H1 (cell line): ENCODE results near the gene CERS3. TPM values are rescaled to one million over a fixed set of nuclear protein-coding genes. Genes with fewer than 3 reads are reported as not detected.

Experiments
- CTCF ChIA-PET: fragments of 300-600 bp; sonication (Branson Sonifier 250); formaldehyde crosslinking; loops from one replicate; lab custom pipeline; 2021; ENCODE audit not compliant: partially characterized antibody; lab: Charles Lee
- POLR2A ChIA-PET: fragments of 300-600 bp; sonication (Branson Sonifier 250); formaldehyde crosslinking; loops from one replicate; lab custom pipeline; 2021; ENCODE audit warnings: inconsistent platforms; ENCODE audit not compliant: partially characterized antibody; lab: Charles Lee
- DNase-seq, 2 experiments: peaks; one replicate each; pipeline versions ENCODE4 v3.0.0 to v3.0.0-alpha.2; 2010 to 2022; ENCODE audit warnings: low spot score in 2 of 2, low read depth in 1 of 2, mixed read lengths in 1 of 2
- FAIRE-seq: peaks from 2 replicates; lab custom pipeline; 2011; peaks lifted over from hg19 to GRCh38; lab: Jason Lieb, UNC
- H2AFZ ChIP-seq: 2 replicates; pipeline ENCODE4 v1.8.1; 2012; ENCODE audit warnings: low read length, inconsistent platforms
- H2AK5ac ChIP-seq: 2 replicates; pipeline ENCODE4 v1.6.1; 2013; ENCODE audit warnings: low read depth, low read length
- H2BK120ac ChIP-seq: replicated peaks from 2 replicates; pipeline ENCODE3; 2013; ENCODE audit warnings: low read depth, low read length, inconsistent platforms
- H2BK12ac ChIP-seq: 2 replicates; pipeline ENCODE4 v1.6.1; 2013; ENCODE audit warnings: low read depth, low read length
- H2BK15ac ChIP-seq: 2 replicates; pipeline ENCODE4 v1.6.1; 2013; ENCODE audit warnings: low read length
- H2BK20ac ChIP-seq: 2 replicates; pipeline ENCODE4 v1.6.1; 2013; ENCODE audit warnings: low read length
- H2BK5ac ChIP-seq: 2 replicates; pipeline ENCODE4 v1.6.1; 2013; ENCODE audit warnings: low read depth, low read length
- H3K14ac ChIP-seq: 2 replicates; pipeline ENCODE4 v1.6.1; 2013; ENCODE audit warnings: inconsistent platforms; ENCODE audit not compliant: insufficient read length
- H3K18ac ChIP-seq: 2 replicates; pipeline ENCODE4 v1.6.1; 2013; ENCODE audit warnings: low read length; ENCODE audit errors: extremely low read depth
- H3K23ac ChIP-seq: 2 replicates; pipeline ENCODE4 v1.6.1; 2013; ENCODE audit warnings: inconsistent platforms; ENCODE audit not compliant: insufficient read length
- H3K23me2 ChIP-seq: 2 replicates; pipeline ENCODE4 v1.6.1; 2013; ENCODE audit warnings: low read depth, low read length
- H3K27ac ChIP-seq: 2 replicates; pipeline ENCODE4 v1.6.1; 2011; ENCODE audit warnings: low read depth, low read length, inconsistent platforms
- H3K27me3 ChIP-seq, 4 experiments: replicated peaks in 1 of 4; 1 replicate in 1 of 4; 2 replicates in 3 of 4; pipeline versions ENCODE4 v1.6.1 to v1.8.1; 2011 to 2013; ENCODE audit warnings: low read length in 3 of 4, mild to moderate bottlenecking in 3 of 4, inconsistent platforms in 2 of 4, mixed read lengths in 2 of 4, moderate library complexity in 1 of 4; ENCODE audit not compliant: control insufficient read depth in 3 of 4, insufficient read depth in 3 of 4; ENCODE audit errors: extremely low read depth in 1 of 4
- H3K36me3 ChIP-seq, 4 experiments: 2 replicates each; pipeline versions ENCODE4 v1.6.1 to v1.8.1; 2011 to 2013; ENCODE audit warnings: mild to moderate bottlenecking in 4 of 4, low read length in 3 of 4, moderate library complexity in 2 of 4, control low read depth in 1 of 4, inconsistent platforms in 1 of 4; ENCODE audit not compliant: insufficient read depth in 4 of 4, control insufficient read depth in 2 of 4
- H3K4ac ChIP-seq: replicated peaks from 2 replicates; pipeline ENCODE3; 2013; ENCODE audit warnings: low read length, low read depth, mixed read lengths, inconsistent platforms; ENCODE audit not compliant: insufficient read length
- H3K4me1 ChIP-seq, 4 experiments: replicated peaks in 1 of 4; 1 replicate in 1 of 4; 2 replicates in 3 of 4; pipeline versions ENCODE4 v1.6.1 to v1.8.1; 2011 to 2013; ENCODE audit warnings: low read length in 3 of 4, inconsistent platforms in 2 of 4, mixed read lengths in 1 of 4; ENCODE audit not compliant: insufficient read depth in 4 of 4, control insufficient read depth in 3 of 4
- H3K4me2 ChIP-seq, 2 experiments: 2 replicates each; pipeline versions ENCODE4 v1.6.1 to v1.8.1; 2011 to 2013; ENCODE audit warnings: low read depth in 2 of 2, low read length in 2 of 2, control low read depth in 1 of 2, inconsistent platforms in 1 of 2, mild to moderate bottlenecking in 1 of 2; ENCODE audit not compliant: insufficient read depth in 1 of 2
- H3K4me3 ChIP-seq, 4 experiments: fragments of 200-600, 300-600 bp in 1 of 4; sonication (generic), shearing (Covaris generic), sonication (Bioruptor Twin) in 1 of 4; 2 replicates each; pipeline versions ENCODE4 v1.5.1 to v1.8.1; 2011 to 2016; ENCODE audit warnings: low read length in 4 of 4, low read depth in 3 of 4, control low read depth in 2 of 4, inconsistent platforms in 2 of 4, mild to moderate bottlenecking in 2 of 4, mixed read lengths in 1 of 4, moderate library complexity in 1 of 4; ENCODE audit not compliant: insufficient read depth in 2 of 4; ENCODE audit errors: extremely low read depth in 1 of 4
- H3K56ac ChIP-seq: replicated peaks from 2 replicates; pipeline ENCODE3; 2013; ENCODE audit warnings: low read depth, mild to moderate bottlenecking, mixed read lengths, low read length, inconsistent platforms; ENCODE audit not compliant: insufficient read length
- H3K79me1 ChIP-seq: 2 replicates; pipeline ENCODE4 v1.6.1; 2013; ENCODE audit warnings: low read depth, low read length, control low read depth
- H3K79me2 ChIP-seq, 2 experiments: 2 replicates each; pipeline versions ENCODE4 v1.6.1 to v1.8.1; 2012 to 2013; ENCODE audit warnings: low read length in 2 of 2, mild to moderate bottlenecking in 2 of 2, inconsistent platforms in 1 of 2; ENCODE audit not compliant: insufficient read depth in 2 of 2, control insufficient read depth in 1 of 2
- H3K9ac ChIP-seq, 4 experiments: replicated peaks in 1 of 4; 1 replicate in 1 of 4; 2 replicates in 3 of 4; pipeline versions ENCODE4 v1.6.1 to v1.8.1; 2011 to 2013; ENCODE audit warnings: low read depth in 3 of 4, low read length in 3 of 4, control low read depth in 2 of 4, mild to moderate bottlenecking in 2 of 4, moderate library complexity in 2 of 4, inconsistent platforms in 1 of 4; ENCODE audit errors: extremely low read depth in 1 of 4
- H3K9me3 ChIP-seq, 2 experiments: 2 replicates each; pipeline versions ENCODE4 v1.6.1 to v1.8.1; 2012 to 2013; ENCODE audit warnings: mild to moderate bottlenecking in 2 of 2, moderate library complexity in 2 of 2, control low read depth in 1 of 2, inconsistent platforms in 1 of 2, low read depth in 1 of 2, low read length in 1 of 2, mixed read lengths in 1 of 2; ENCODE audit not compliant: insufficient read depth in 2 of 2
- H4K20me1 ChIP-seq, 2 experiments: replicated peaks in 1 of 2; 2 replicates each; pipeline versions ENCODE3 to v1.8.1; 2011 to 2013; ENCODE audit warnings: inconsistent platforms in 2 of 2, low read length in 2 of 2, mild to moderate bottlenecking in 1 of 2; ENCODE audit not compliant: insufficient read depth in 2 of 2, control insufficient read depth in 1 of 2
- H4K5ac ChIP-seq: 2 replicates; pipeline ENCODE4 v1.6.1; 2013; ENCODE audit warnings: low read length, low read depth, mixed read lengths, inconsistent platforms; ENCODE audit not compliant: insufficient read length
- H4K8ac ChIP-seq: 2 replicates; pipeline ENCODE4 v1.8.0; 2013; ENCODE audit warnings: mild to moderate bottlenecking, moderate library complexity, low read length, inconsistent platforms; ENCODE audit not compliant: insufficient read depth; ENCODE audit errors: extremely low read depth
- H4K91ac ChIP-seq: replicated peaks from 2 replicates; pipeline ENCODE3; 2013; ENCODE audit warnings: low read length, mixed read lengths, inconsistent platforms; ENCODE audit not compliant: insufficient read length
- ATF2 ChIP-seq: IDR thresholded peaks from 2 replicates; pipeline ENCODE4 v1.6.1; 2012; ENCODE audit warnings: low read length, inconsistent platforms
- FOSL1 ChIP-seq: IDR thresholded peaks from 2 replicates; pipeline ENCODE4 v1.6.1; 2011; ENCODE audit warnings: mild to moderate bottlenecking, low read depth, low read length, moderate library complexity; ENCODE audit not compliant: insufficient read depth
- RXRA ChIP-seq: IDR thresholded peaks from 2 replicates; pipeline ENCODE4 v1.6.1; 2011; ENCODE audit warnings: low read depth, mild to moderate bottlenecking, low read length, moderate library complexity; ENCODE audit not compliant: insufficient read depth
- TEAD4 ChIP-seq: IDR thresholded peaks from 2 replicates; pipeline ENCODE4 v1.6.1; 2012; ENCODE audit warnings: low read depth, low read length, inconsistent platforms, mixed read lengths
- WGBS, 2 experiments: shearing (Covaris generic) in 1 of 2; methylation state at CpG; one replicate each; pipeline versions ENCODE4 v1.1.6 to v1.1.7; 2013 to 2015; ENCODE audit warnings: low lambda C conversion rate in 2 of 2, mixed read lengths in 2 of 2, inconsistent platforms in 1 of 2, low coverage in 1 of 2, missing lambda C conversion rate in 1 of 2; ENCODE audit not compliant: insufficient replicate concordance in 2 of 2, insufficient coverage in 1 of 2, insufficient read length in 1 of 2; ENCODE audit errors: extremely low coverage in 1 of 2, missing lambda C conversion rate in 1 of 2; 5-methylcytosine and 5-hydroxymethylcytosine counted together
- polyA plus RNA-seq, 7 experiments: library from polyadenylated mRNA; depleted of rRNA in 3 of 7; stranded (reverse) in 5 of 7; unstranded in 2 of 7; fragments of >200 nt in 5 of 7; fragments of 200-250 nt in 2 of 7; gene quantifications; 1 replicate in 5 of 7; 2 replicates in 1 of 7; 4 replicates in 1 of 7; pipeline versions ENCODE4 v1.2.1 to v1.2.3, GENCODE V29; 2011 to 2013; ENCODE audit warnings: missing spikeins in 2 of 7, mixed read lengths in 2 of 7
- total RNA-seq: library from RNA; stranded (reverse); fragmentation: NEBNext Ultra II Directional; extraction: Animal tissue kit (Norgen Biotek cat#: 25700); gene quantifications from 2 replicates; pipeline ENCODE4 v1.2.1, GENCODE V29; 2021

Gene CERS3
- total and polyA plus RNA-seq, 2 of the 8 experiments (the other 6 are each of a cell fraction or from before 2014, with no cell fraction given), result 0.62 TPM; not detected in 1

DNA sequence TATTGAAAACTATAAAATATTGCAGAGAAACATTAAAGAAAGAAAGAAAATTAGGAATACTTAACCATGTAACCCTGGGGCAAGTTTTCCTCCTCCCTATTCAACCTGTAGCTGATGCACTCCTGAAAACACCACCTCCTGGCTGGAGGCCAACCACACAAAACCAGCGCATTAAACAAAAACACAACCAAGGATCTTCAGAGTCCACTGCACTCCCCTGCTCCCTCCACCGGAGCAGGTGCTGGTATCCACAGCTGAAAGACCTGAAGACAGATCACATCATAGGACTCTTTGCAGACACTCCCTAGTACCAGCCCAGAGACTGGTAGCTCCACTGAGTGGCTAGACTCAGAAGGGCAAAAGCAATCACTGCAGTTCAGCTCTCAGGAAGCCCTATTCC is 173.4 kb downstream of the CERS3 start:
- H2AFZ ChIP-seq, result no peak overlapping the region
- H2BK5ac ChIP-seq, result no peak overlapping the region
- H3K23ac ChIP-seq, result no peak overlapping the region
- DNase-seq, result no peak
- H3K4ac ChIP-seq, result no peak overlapping the region
- no peaks in the 10 kb centered on the region; the same call in 1 of the 2 replicates for H3K23me2 ChIP-seq
- no peak overlapping the region for H3K56ac ChIP-seq
- WGBS, 2 experiments, result 81% methylated on average over 2 of the region's 2 CpGs; no CpG with 5 or more reads in 1 of the 2 experiments
- H2BK12ac ChIP-seq, result no peak overlapping the region
- H2BK120ac ChIP-seq, result no peak overlapping the region
- H3K9ac ChIP-seq, result no peak overlapping the region
- no peak overlapping the region for H3K4me2 ChIP-seq
- no peaks in the 10 kb centered on the region for H3K27me3 ChIP-seq
- no peak overlapping the region for H2BK20ac ChIP-seq
- no peak overlapping the region for H3K27ac ChIP-seq
- no peak overlapping the region for H3K14ac ChIP-seq
- H2BK15ac ChIP-seq, result no peak overlapping the region
- H3K4me3 ChIP-seq, result no peak overlapping the region
- CTCF ChIA-PET, result interaction anchor here (2.1 kb wide), 1 partner anchor 9 kb away, joined by 6 read pairs; no protein-coding TSS in a partner anchor
- H2AK5ac ChIP-seq, result no peak overlapping the region
- POLR2A ChIA-PET, result no interaction called here
- H4K8ac ChIP-seq, result no peak overlapping the region
- no peaks in the 10 kb centered on the region for H3K79me1 ChIP-seq
- H4K5ac ChIP-seq, result no peak overlapping the region
- FAIRE-seq, result no peak
- no peaks in the 10 kb centered on the region for H3K36me3 ChIP-seq
- TF ChIP-seq ATF2 (no peak), RXRA (no peak), FOSL1 (no peak), TEAD4 (no peak)
- TF ChIP-seq, all 59 proteins: peak for 0
- Histone ChIP-seq H3K79me2 (no peaks in the 10 kb centered on the region), H3K4me1 (no peaks in the 10 kb centered on the region), H4K20me1 (no peaks in the 10 kb centered on the region), H3K9me3 (no peaks in the 10 kb centered on the region), H4K91ac (no peak overlapping the region), H3K18ac (no peak overlapping the region)
